ENCODE measurements around the gene CD4. TPM values are rescaled to one million over a fixed set of nuclear protein-coding genes. Genes with fewer than 3 reads are reported as not detected.
A peak's percentile ranks its signal among the peaks of the same experiment; 100 is the strongest.

CD4 gene
- total RNA-seq, 1 donor from 2014 or later = 0.70 TPM

GRCh38 chr12:6786416-6787094 is 2.8 kb upstream of the CD4 start:
- H3K36me3 Mint-ChIP-seq (ENCODE audit: low read depth) = no peaks in the 10 kb centered on the region
- DNase-seq (ENCODE audit: low spot score) = no peak
- H3K27me3 Mint-ChIP-seq (ENCODE audit: low read depth) = no peaks in the 10 kb centered on the region
- no peaks in the 10 kb centered on the region for H3K9me3 Mint-ChIP-seq (ENCODE audit: low read depth)
- peaks cover 10% of the 10 kb centered on the region for H3K4me1 Mint-ChIP-seq (ENCODE audit: low read depth)
- no peak overlapping the region for H3K4me3 Mint-ChIP-seq (ENCODE audit: unreplicated experiment)
- H3K27ac Mint-ChIP-seq (ENCODE audit: unreplicated experiment) = no peak overlapping the region
- no peak for TF ChIP-seq CTCF (IDR thresholded peaks at IDR 0.05)

- no peak overlapping the region for H3K4me3 Mint-ChIP-seq (ENCODE audit: unreplicated experiment)
- peaks cover 11% of the 10 kb centered on the region for H3K4me1 Mint-ChIP-seq (ENCODE audit: low read depth)
- no peaks in the 10 kb centered on the region for H3K36me3 Mint-ChIP-seq (ENCODE audit: low read depth)
- no peaks in the 10 kb centered on the region for H3K27me3 Mint-ChIP-seq (ENCODE audit: low read depth)
- no peak for DNase-seq (ENCODE audit: low spot score)
- no peaks in the 10 kb centered on the region for H3K9me3 Mint-ChIP-seq (ENCODE audit: low read depth)
- no peak for TF ChIP-seq CTCF (IDR thresholded peaks at IDR 0.05)
- H3K27ac Mint-ChIP-seq (ENCODE audit: unreplicated experiment) = no peak overlapping the region
These were observed 2.0 kb upstream of the CD4 start for GRCh38 chr12:6787309-6787708.

GRCh38 chr12:6790496-6791150 is 1.3 kb downstream of the CD4 start:
- Mint-ChIP-seq H3K4me1 (ENCODE audit: low read depth) (peaks cover 16% of the 10 kb centered on the region), H3K9me3 (ENCODE audit: low read depth) (no peaks in the 10 kb centered on the region), H3K27ac (ENCODE audit: unreplicated experiment) (no peak overlapping the region), H3K36me3 (ENCODE audit: low read depth) (no peaks in the 10 kb centered on the region), H3K27me3 (ENCODE audit: low read depth) (peaks cover 2% of the 10 kb centered on the region), H3K4me3 (ENCODE audit: unreplicated experiment) (no peak overlapping the region)
- TF ChIP-seq CTCF (IDR thresholded peaks at IDR 0.05) = no peak
- no peak for DNase-seq (ENCODE audit: low spot score)

GRCh38 chr12:6791931-6792520 is 2.7 kb downstream of the CD4 start:
- H3K36me3 Mint-ChIP-seq (ENCODE audit: low read depth) = no peaks in the 10 kb centered on the region
- H3K27me3 Mint-ChIP-seq (ENCODE audit: low read depth) = peaks cover 2% of the 10 kb centered on the region
- no peak overlapping the region for H3K4me3 Mint-ChIP-seq (ENCODE audit: unreplicated experiment)
- H3K4me1 Mint-ChIP-seq (ENCODE audit: low read depth) = peaks cover 16% of the 10 kb centered on the region
- no peak for DNase-seq (ENCODE audit: low spot score)
- H3K9me3 Mint-ChIP-seq (ENCODE audit: low read depth) = no peaks in the 10 kb centered on the region
- TF ChIP-seq CTCF (IDR thresholded peaks at IDR 0.05) = no peak
- no peak overlapping the region for H3K27ac Mint-ChIP-seq (ENCODE audit: unreplicated experiment)

GRCh38 chr12:6792522-6793201 is 3.3 kb downstream of the CD4 start:
- Mint-ChIP-seq H3K9me3 (ENCODE audit: low read depth) (no peaks in the 10 kb centered on the region), H3K4me3 (ENCODE audit: unreplicated experiment) (peak overlapping the region; percentile 6), H3K27me3 (ENCODE audit: low read depth) (peaks cover 2% of the 10 kb centered on the region), H3K4me1 (ENCODE audit: low read depth) (peaks cover 16% of the 10 kb centered on the region), H3K36me3 (ENCODE audit: low read depth) (no peaks in the 10 kb centered on the region), H3K27ac (ENCODE audit: unreplicated experiment) (peak overlapping the region; percentile 28)
- no peak for TF ChIP-seq CTCF (IDR thresholded peaks at IDR 0.05)
- DNase-seq (ENCODE audit: low spot score) = no peak
